Ureter (tissue), 1 donor: ENCODE results near the gene SCTR. TPM values are rescaled to one million over a fixed set of nuclear protein-coding genes. Genes with fewer than 3 reads are reported as not detected.
A peak's percentile ranks its signal among the peaks of the same experiment; 100 is the strongest.

ENCODE experiments used
- DNase-seq: peaks from one replicate; pipeline ENCODE4 v3.0.0-alpha.2; 2020; ENCODE audit warnings: low spot score
- total RNA-seq: library from RNA; stranded (reverse); gene quantifications from one replicate; pipeline ENCODE4 v1.2.4, GENCODE V29; 2023
- donor health status: DM: yes; HTN: yes; CAD: no.

Gene SCTR
- total RNA-seq = not detected

GRCh38 chr2:119523952-119524694, at the start of gene SCTR:
TSS of gene SCTR (minus strand) at chr2:119524483. CDS start at chr2:119524226, 257 bp downstream.
- no peak for DNase-seq

GRCh38 chr2:119567292-119567691, 43.0 kb upstream of the SCTR start:
- no peak for DNase-seq

- DNase-seq = no peak
Measured at GRCh38 chr2:119565481-119565880, 41.2 kb upstream of the SCTR start.

GRCh38 chr2:119553687-119554344, 29.5 kb upstream of the SCTR start:
- no peak for DNase-seq

- no peak for DNase-seq
Measured at GRCh38 chr2:119552902-119553301, 28.6 kb upstream of the SCTR start.

- no peak for DNase-seq
Measured at GRCh38 chr2:119550856-119551255, 26.6 kb upstream of the SCTR start.

GRCh38 chr2:119550346-119550745, 26.1 kb upstream of the SCTR start:
- no peak for DNase-seq

- DNase-seq = no peak
Measured at GRCh38 chr2:119549241-119549640, 25.0 kb upstream of the SCTR start.

- DNase-seq = no peak
Measured at GRCh38 chr2:119548516-119549120, 24.3 kb upstream of the SCTR start.

GRCh38 chr2:119546447-119546767, 22.1 kb upstream of the SCTR start:
- DNase-seq = no peak

GRCh38 chr2:119545754-119546446, 21.6 kb upstream of the SCTR start:
- DNase-seq = no peak

- DNase-seq = no peak
Measured at GRCh38 chr2:119544939-119545475, 20.7 kb upstream of the SCTR start.

GRCh38 chr2:119544075-119544938, 20.0 kb upstream of the SCTR start, which contains the start of gene CFAP221:
TSS of gene CFAP221 (plus strand) at chr2:119544449. CDS start at chr2:119546132, 1,683 bp downstream.
- DNase-seq = peak; percentile 58

- DNase-seq = no peak
Measured at GRCh38 chr2:119541476-119541875, 17.2 kb upstream of the SCTR start.

GRCh38 chr2:119537792-119538191, 13.5 kb upstream of the SCTR start:
- no peak for DNase-seq

- no peak for DNase-seq
Measured at GRCh38 chr2:119536707-119537106, 12.4 kb upstream of the SCTR start.

- DNase-seq = no peak
Measured at GRCh38 chr2:119536211-119536610, 11.9 kb upstream of the SCTR start.

GRCh38 chr2:119533560-119533959, 9.3 kb upstream of the SCTR start:
- no peak for DNase-seq

GRCh38 chr2:119531292-119531691, 7.0 kb upstream of the SCTR start:
- DNase-seq = no peak

GRCh38 chr2:119527999-119528398, 3.7 kb upstream of the SCTR start:
- DNase-seq = no peak

GRCh38 chr2:119525614-119526013, 1.3 kb upstream of the SCTR start:
- no peak for DNase-seq
